Stimulated activated CD8-positive, alpha-beta memory T cell treated with anti-CD3 and anti-CD28 coated beads, Interleukin-2, amount 100 ng/mL, for 48 hours (primary cell): Measurements from ENCODE around the gene POLR3H.

Experiments used
- DNase-seq, 2 donors: peaks; one replicate each; pipeline ENCODE4 v3.0.0-alpha.2; 2020; ENCODE audit warnings: low read depth in 2 of 2

Gene POLR3H

GRCh38 chr22:41481925-41482318 lies 62.3 kb downstream of the POLR3H start:
- DNase-seq, result no peak

GRCh38 chr22:41481131-41481830 lies 63.0 kb downstream of the POLR3H start:
- no peak for DNase-seq

GRCh38 chr22:41480397-41480735 lies 63.9 kb downstream of the POLR3H start:
- no peak for DNase-seq

- DNase-seq, result no peak
Measured at GRCh38 chr22:41479671-41480396, 64.4 kb downstream of the POLR3H start.

- DNase-seq, result no peak
Measured at GRCh38 chr22:41478891-41479521, 65.3 kb downstream of the POLR3H start.

- no peak for DNase-seq
Measured at GRCh38 chr22:41478473-41478872, 65.8 kb downstream of the POLR3H start.
